Right ventricle myocardium inferior (tissue), 1 donor: ENCODE results near the gene POLR2I. TPM values are rescaled to one million over a fixed set of nuclear protein-coding genes. Genes with fewer than 3 reads are reported as not detected.
"Not testable (repeated sequence)": the region's sequence is repeated elsewhere in the genome, so short reads cannot be mapped to it uniquely, and the experiment has no call there.

ENCODE experiments used
- ATAC-seq: fragments of 200-7000 bp; cut with Tn5 transposase; one replicate; pipeline ENCODE4 v1.9.1; 2020; ENCODE audit warnings: mild to moderate bottlenecking, moderate library complexity
- DNase-seq: peaks from one replicate; pipeline ENCODE4 v3.0.0; 2021; ENCODE audit errors: missing footprints
- intact Hi-C: fragments of 100-400 bp; cut with DNase I; formaldehyde crosslinking; loops from one replicate; pipeline ENCODE4 v1.11.0; 2022
- total RNA-seq: library from RNA; stranded (reverse); fragmentation: NEBNext Ultra II Directional; extraction: Animal tissue kit (Norgen Biotek cat#: 25700); gene quantifications from one replicate; pipeline ENCODE4 v1.2.1, GENCODE V29; 2021
- donor health status: DM: no; HTN: yes; CAD: no; lungs with severe emphysema.

POLR2I gene
- total RNA-seq, 1 donor from 2014 or later, result 145 TPM

DNA sequence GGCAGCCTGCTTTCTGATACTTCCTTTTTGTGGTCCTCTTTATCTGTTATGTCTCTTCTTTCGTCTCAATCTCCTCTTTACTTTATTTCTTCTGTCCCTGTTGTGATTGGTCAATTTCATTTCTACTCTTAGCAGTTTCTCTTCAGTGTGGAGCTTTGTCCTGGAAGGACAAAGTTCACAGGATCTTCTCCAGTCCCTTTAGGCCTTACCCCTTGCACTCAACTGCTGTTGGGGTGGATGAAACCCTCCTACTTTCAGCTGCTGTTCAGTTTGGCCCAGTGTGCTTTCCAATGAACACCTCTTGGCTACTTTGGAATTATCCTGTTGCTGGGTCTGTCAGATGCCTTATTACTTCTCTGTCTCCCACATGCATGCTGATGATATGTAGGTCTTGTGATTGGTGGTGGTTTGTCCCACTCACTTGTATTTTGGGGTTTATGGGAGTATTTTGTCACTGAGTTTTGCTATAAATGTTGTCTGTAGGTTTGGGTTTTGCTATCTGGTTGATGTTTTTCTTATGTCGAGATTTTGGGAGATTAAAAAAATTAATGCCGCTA, 35.2 kb downstream of the POLR2I start:
- intact Hi-C loops, result no loop called here
- DNase-seq (no peak), ATAC-seq (no peak)

DNA sequence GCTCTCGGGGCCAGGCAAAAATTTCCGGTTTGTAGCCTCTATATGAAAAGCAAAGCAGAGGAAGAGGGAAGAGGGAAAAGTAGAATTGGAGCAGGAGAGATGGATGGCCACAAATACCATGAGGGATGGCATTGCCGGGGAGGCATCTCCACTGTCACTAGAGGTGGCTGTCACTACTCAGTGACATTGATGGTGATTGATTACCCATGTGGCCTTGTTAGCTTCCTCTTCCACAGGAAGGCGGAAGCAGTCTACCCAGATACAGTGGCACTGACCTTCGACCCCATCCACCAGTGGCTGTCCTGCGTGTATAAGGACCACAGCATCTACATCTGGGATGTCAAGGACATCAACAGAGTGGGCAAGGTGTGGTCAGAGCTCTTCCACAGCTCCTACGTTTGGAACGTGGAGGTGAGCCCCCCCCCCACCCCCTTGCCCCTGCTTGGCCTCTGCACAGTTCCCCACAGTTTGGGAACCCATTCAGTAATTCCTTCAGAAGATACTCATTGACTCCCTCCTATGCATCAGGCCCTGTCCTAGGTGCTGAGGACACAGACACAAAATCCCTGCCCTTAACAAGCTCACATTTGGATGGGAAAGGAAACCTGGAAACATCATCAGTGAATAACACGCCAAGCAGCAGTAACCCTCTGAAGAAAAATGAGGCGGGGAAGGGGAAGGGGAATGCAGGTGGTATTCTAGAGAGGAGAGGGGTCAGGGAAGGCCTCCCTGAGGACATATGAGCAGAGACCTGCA, 41.4 kb downstream of the POLR2I start:
- DNase-seq (no peak), ATAC-seq (no peak)
- intact Hi-C loops, result no loop called here

- DNase-seq (no peak), ATAC-seq (no peak)
- intact Hi-C loops, result no loop called here
Measured at GRCh38 chr19:36072081-36072480, 42.6 kb downstream of the POLR2I start.

DNA sequence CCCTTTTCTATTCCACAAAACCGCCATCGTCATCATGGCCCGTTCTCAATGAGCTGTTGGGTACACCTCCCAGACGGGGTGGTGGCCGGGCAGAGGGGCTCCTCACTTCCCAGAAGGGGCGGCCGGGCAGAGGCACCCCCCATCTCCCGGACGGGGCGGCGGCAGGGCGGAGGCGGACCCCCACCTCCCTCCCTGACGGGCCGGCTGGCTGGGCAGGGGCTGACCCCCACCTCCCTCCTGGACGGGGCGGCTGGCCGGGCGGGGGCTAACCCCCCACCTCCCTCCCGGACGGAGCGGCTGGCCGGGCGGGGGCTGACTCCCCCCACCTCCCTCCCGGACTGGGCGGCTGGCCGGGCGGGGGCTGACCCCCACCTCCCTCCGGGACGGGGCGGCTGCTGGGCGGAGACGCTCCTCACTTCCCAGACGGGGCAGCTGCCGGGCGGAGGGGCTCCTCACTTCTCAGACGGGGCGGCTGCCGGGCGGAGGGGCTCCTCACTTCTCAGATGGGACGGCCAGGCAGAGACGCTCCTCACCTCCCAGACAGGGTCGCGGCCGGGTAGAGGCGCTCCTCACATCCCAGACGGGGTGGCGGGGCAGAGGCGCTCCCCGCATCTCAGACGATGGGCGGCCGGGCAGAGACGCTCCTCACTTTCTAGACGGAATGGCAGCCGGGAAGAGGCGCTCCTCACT, 45.7 kb downstream of the POLR2I start:
- intact Hi-C loops, DNase-seq, ATAC-seq: not testable (repeated sequence)

- no peak for ATAC-seq
- intact Hi-C loops, result no loop called here
Measured at GRCh38 chr19:36067681-36068080, 47.0 kb downstream of the POLR2I start.

GRCh38 chr19:36064826-36065225, 49.8 kb downstream of the POLR2I start:
- intact Hi-C loops, result loop anchor here (5.0 kb wide), 1 partner anchor 37 kb away; no protein-coding TSS in a partner anchor
- no peak for ATAC-seq
- no peak for DNase-seq

More at GRCh38 chr19:36067681-36068080, 47.0 kb downstream of the POLR2I start:
- DNase-seq, result no peak

Other genes starting within 250 kb of the POLR2I start
- 20.5 TPM for gene APLP1, start 246.3 kb downstream of the POLR2I start, total RNA-seq
- 2.1 TPM for gene NFKBID, start 214.3 kb downstream of the POLR2I start, total RNA-seq
- 6.3 TPM for gene HCST, start 212.3 kb downstream of the POLR2I start, total RNA-seq
- gene TYROBP, start 206.6 kb downstream of the POLR2I start, total RNA-seq, result 34.5 TPM
- 8.4 TPM for gene LRFN3, start 178.5 kb downstream of the POLR2I start, total RNA-seq
- gene SDHAF1, start 119.7 kb downstream of the POLR2I start, total RNA-seq, result 9.7 TPM
- gene SYNE4, start 106.1 kb downstream of the POLR2I start, total RNA-seq, result 0.35 TPM
- 12.1 TPM for gene ALKBH6, start 100.7 kb downstream of the POLR2I start, total RNA-seq
- gene CLIP3, start 82.0 kb downstream of the POLR2I start, total RNA-seq, result 3.6 TPM
- 4.1 TPM for gene THAP8, start 60.6 kb downstream of the POLR2I start, total RNA-seq
- 25.5 TPM for gene WDR62, start 60.0 kb downstream of the POLR2I start, total RNA-seq
- not detected for gene OVOL3, start 3.7 kb downstream of the POLR2I start, total RNA-seq
- 114 TPM for gene TBCB, start 593 bp upstream of the POLR2I start, total RNA-seq
- gene CAPNS1, start 25.2 kb upstream of the POLR2I start, total RNA-seq, result 854 TPM
- gene COX7A1, start 37.6 kb upstream of the POLR2I start, total RNA-seq, result 3,337 TPM
- 4.6 TPM for gene ZNF565, start 99.8 kb upstream of the POLR2I start, total RNA-seq
- 34.3 TPM for gene ZNF146, start 100.2 kb upstream of the POLR2I start, total RNA-seq